Measurements from ENCODE around the gene NPPC. TPM values are rescaled to one million over a fixed set of nuclear protein-coding genes. Genes with fewer than 3 reads are reported as not detected.
"Not testable (repeated sequence)": the region's sequence is repeated elsewhere in the genome, so short reads cannot be mapped to it uniquely, and the experiment has no call there.

The NPPC gene, protein sequence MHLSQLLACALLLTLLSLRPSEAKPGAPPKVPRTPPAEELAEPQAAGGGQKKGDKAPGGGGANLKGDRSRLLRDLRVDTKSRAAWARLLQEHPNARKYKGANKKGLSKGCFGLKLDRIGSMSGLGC
- 0.18 TPM for polyA plus RNA-seq (ENCODE audit: insufficient read length)
- long read RNA-seq, donor 1 = 0 reads
- long read RNA-seq, donor 2, partial matches to known transcripts = 0 of 1 reads
- long read RNA-seq, donor 2, other reads (novel, unspliced or antisense) = 0 of 1 reads
- long read RNA-seq, donor 3 = 0 reads
- long read RNA-seq, donor 4 = 0 reads
- long read RNA-seq, donor 5 = 0 reads
- long read RNA-seq, donor 6, partial matches to known transcripts = 0 of 1 reads
- long read RNA-seq, donor 6, other reads (novel, unspliced or antisense) = 0 of 1 reads
- long read RNA-seq, donor 7, partial matches to known transcripts = 0 of 1 reads
- long read RNA-seq, donor 7, other reads (novel, unspliced or antisense) = 0 of 1 reads
- long read RNA-seq, donor 8 = 0 reads

DNA sequence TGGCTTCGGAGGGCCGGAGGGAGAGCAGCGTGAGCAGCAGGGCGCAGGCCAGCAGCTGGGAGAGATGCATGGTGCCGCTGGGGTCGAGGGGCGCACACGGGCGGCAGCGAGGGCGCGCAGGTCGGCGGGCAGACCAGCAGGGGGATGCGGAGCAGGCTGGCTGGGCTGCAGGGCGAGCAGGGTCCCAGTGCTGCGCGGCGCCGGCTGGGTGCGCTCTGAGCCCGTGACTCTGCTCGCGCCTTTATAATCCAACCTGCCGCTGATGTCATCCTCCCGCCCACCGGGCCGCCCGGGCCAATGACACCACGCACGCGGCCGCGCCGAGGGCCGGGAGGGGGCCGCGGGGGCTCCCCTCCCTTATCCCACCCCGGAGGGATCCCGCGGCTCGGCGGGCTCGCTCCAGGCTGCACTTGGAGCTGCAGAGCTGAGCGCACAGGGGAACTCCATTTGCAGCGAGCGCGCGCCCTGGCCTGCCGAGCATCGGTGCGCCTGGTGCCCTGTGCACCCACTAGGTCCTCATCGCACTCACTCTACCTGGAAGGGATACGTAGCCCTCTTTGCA lies at the start of gene NPPC:
Gene NPPC (minus strand): TSS at position 217 of the 562 bp plus-strand sequence. CDS start 147 bp downstream, at position 70.
- peak; percentile 75 for DNase-seq

DNA sequence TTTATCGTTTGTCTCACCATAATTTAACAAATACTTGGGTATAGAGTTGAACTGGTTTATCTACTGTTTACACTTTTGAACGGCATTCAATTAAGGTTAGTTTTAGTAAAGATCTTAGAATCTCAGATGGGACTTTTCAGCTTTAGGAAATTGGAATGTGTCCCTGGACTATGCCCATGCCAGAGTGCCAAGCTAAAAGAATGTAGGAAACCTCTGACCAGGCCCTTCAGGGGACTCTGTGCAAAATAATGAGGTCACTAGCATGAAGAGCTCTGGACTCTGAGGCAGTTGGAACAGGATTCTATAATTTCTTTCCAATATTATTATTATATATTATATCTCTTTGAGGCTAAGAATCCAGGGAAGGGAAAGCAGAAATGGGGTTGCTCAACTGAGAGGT lies 48.8 kb upstream of the NPPC start:
- DNase-seq = no peak

DNA sequence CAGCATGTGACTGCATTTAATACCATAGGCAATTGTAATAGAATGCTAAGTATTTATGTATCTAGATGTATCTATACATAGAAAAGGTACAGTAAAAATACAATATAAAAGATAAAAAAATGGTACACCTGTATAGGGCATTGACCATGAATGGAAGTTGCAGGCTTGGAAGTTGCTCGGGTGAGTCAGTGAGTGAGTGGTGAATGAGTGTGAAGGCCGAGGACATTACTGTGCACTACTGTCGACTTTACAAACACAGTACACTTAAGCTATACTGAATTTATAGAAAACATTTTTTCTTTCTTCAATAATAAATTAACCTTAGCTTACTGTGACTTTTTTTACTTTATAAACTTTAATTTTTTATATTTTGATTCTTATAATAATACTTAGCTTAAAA lies 44.3 kb upstream of the NPPC start:
- no peak for DNase-seq

DNA sequence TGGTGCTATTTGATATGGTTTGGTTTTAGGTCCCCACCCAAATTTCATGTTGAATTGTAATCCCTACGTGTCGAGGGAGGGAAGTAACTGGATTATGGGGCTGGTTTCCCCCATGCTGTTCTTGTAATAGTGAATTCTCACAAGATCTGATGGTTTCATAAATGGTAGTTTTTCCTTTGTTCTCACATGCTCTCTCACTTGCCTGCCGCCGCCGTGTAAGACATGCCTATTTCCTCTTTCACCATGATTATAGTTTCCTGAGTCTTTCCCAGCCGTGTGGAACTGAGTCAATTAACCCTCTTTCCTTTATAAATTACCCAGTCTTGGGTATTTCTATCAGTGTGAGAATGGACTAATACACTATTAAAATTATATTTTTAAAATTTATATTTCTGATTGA lies 42.6 kb upstream of the NPPC start:
- DNase-seq = no peak

DNA sequence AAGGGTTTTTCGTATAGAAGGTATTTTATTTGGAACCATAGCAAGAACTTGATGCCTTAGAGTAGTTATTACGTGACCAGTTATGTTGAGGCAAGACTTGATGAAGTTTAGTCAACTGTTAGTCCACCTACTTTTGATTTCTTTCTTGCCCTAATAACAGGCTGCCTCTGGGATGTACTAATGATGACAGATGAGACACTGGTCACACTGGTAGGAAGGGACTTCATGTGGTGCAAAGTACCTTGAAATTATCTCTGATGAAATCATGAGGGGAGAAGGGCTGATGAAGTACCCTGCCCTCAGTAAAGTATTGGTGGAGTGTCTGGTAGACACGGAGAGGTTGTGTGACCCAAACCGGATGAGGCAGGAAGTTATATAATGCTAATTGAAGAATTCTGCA lies 40.7 kb upstream of the NPPC start:
- no peak for DNase-seq

DNA sequence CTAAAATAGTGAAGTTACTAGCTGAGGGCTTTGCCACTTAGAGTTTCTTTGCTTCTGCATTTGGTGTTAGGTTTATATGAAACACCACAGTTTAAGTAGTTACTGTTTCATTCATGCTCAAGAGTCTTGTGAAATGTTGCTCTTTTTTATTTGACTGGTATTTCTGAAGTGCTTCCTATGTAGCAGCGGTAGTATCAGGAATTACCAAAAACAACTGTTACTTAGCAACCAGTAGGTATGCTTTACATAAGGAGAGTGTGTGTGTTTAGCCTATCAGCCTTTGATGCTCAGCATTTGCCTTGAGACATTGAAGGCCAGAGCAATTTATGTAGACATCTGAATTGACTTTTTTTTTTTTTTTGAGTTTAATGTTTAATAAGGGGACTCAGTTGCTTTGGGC lies 38.9 kb upstream of the NPPC start:
- no peak for DNase-seq

DNA sequence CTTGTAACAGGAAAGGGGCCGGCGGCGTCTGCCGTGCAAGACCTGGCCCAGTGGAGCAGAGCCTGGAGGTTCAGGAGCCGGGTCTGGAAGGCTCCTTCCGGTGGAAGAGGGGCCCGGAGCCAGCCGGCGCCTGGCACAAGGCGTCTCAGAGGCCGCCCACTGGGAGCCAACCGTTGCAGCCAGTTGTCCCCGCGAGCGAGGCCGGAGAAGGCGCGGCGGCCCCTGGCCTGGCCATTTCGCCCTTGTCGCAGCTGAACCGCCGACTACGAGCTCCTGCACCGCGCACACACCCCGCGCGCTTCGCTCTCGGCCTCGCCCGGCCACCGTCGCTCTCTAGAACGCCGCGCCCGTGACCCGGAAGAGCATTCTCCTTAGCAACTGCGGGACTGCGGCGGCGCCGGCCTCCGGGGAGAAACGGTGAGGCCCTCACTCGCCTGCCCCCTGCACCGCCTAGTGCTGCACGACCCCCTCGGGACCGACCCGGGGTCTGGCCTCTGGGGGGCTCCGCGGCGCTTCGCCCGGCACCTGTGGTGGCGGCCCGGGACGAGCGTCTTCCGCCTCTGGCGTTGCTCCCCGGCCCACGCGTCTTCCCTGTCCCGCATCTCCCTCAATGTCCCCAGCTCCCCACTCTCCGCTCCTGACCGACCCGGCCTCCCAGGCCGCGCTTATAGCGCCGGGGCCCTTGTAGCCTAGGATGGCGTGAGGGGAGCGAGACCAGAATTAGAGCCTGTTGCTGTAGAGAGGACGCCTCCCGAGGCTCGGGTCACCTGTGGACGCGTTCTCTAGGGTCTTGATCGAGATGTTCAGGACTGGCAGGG lies 35.4 kb upstream of the NPPC start, which contains the start of gene DIS3L2:
Gene DIS3L2 (plus strand): TSS at position 365 of the 818 bp plus-strand sequence. CDS start 53,215 bp downstream, outside the sequence.
- peak; percentile 85 for DNase-seq

DNA sequence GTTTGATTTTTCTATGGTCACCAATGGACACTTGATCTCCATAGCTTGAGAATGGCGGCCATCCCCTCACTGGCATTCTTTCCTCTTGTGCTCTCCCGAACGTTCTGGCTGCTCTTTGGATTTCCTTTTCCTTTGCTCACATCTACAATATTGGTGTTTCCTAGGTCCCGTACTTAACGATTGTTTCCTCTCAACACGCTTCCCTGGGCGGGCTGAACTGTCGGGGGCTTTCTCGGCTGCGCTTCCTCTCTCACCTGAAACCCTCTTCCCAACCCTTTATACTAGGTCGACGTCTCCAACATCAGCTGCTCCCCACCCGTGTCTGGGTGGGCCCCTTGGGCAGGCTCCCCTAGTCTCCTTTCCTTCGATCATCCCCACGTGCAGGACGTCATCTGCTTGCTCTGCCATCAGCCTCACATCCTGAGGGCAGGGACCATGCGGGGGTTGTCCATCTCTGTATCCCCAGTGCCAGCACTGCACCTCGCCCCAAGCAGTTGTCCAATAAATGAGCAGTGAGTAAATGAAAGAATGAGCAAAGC lies 34.7 kb upstream of the NPPC start:
- DNase-seq = no peak

DNA sequence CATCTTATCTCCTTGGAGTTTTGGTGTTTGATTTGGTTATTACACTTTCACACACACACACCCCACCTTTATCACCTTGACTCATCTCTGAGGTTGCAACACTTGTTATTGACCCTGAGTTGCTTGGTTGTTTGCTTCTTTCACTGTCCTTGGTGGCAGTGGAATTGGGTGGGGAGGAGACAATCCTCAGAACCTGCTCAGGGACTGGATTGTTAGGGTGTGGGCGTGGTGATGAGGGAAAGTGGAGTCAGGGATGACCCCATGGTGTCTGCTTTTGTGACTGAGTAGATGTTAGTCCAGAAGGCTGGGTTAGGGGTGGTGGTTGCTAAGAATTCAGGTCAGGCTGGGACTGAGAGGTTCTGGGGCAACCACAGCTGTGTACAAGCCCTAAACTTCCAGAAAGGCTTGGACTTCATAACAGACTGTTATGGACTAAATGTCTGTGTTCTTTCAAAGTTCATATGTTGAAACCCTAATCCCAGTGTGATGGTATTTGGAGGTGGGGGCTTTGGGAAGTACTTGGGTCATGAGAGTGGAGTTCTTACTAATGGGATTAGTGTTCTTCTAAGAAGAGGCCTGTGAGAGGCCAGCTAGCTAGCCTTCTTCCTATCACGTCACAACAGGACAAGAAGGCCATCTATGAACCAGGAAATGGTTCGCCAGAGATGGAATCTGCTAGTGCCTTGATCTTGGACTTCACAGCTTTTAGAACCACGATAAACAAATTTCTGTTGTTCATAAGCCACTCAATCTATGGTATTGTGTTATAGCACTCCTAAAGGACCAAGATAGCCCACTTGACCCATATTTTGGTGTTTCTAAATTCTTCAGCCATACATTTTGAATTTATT lies 31.9 kb upstream of the NPPC start:
- DNase-seq = no peak

DNA sequence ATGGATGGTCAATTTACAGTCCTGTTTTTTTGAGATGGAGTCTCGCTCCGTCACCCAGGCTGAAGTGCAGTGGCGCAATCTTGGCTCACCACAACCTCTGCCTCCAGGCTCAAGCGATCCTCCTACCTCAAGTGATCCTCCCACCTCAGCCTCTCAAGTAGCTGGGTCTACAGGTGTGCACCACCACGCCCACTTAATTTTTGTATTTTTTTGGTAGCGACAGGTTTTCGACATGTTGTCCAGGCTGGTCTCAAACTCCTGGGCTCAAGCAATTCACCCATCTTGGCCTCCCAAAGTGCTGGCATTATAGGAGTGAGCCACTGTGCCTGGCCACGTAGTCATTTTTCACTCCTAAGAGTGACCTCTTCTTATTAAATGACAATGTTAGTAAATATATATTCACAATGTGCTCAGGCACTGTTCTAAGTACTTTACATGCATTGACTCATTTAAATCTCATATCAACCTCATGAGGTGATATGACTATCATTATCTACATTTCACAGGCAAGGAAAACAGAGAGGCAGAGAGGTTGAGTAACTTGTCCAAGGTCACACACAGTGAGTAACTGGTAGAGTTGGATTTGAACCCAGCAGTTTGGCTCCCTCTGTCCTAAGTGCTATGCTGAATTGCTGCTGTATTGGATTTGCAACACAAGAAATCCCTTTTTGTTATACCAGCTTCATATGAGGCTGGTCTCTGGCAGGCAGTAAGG lies 29.7 kb upstream of the NPPC start:
- DNase-seq = no peak

DNA sequence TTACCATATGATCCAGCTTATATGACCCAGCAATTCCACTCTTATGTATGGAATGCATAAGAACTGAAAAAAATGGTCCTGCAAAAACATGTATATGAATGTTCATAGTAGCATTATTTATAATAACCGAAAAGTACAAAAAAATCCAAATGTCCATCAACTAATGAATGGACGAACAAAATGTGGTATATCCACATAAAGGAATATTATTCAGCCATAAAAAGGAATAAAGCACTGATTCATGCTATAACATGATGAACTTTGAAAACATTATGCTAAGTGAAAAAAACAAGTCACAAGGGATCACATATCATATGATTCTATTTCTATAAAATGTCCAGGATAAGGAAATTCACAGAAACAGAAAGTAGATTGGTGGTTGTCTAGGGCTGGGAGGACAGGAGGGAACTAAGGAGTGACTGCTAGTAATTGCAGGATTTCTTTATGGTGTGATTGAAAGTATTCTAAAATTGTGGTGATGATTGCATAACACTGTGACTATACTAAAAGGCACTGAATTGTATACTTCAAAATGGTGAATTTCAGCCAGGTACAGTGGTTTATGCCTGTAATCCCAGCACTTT lies 25.3 kb upstream of the NPPC start:
- no peak for DNase-seq

DNA sequence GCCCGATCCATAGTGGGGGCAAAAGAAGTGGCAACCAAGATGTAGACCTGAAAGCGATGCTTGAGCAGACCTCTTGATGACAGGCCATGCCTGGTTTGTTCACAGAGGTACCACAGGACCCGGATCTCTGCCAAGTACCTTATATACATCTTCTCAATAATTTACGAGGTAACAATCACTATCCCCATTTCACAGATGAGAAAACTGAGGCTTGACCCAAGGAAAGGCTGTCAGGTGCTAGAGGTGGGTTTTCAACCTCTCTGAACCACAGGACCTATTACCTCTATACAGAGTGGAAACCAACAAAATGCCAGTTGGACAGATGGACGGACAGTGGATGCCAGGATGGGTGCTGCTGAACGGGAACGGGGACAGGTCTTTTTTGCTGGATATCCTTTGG lies 21.5 kb upstream of the NPPC start:
- DNase-seq = no peak

DNA sequence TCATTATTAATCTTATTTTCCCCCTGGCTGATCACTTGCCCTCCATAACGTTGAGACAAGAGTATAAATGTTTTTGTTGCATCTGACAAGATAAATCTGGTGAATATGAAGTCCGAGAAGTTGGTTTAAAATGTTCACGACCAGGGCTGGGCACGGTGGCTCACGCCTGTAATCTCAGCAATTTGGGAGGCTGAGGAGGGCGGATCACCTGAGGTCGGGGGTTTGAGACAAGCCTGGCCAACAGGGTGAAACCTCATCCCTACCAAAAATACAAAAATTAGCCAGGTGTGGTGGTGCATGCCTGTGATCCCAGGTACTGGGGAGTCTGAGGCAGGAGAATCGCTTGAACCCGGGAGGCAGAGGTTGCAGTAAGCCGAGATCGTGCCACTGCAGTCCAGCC lies 20.9 kb upstream of the NPPC start:
- not testable (repeated sequence) for DNase-seq

DNA sequence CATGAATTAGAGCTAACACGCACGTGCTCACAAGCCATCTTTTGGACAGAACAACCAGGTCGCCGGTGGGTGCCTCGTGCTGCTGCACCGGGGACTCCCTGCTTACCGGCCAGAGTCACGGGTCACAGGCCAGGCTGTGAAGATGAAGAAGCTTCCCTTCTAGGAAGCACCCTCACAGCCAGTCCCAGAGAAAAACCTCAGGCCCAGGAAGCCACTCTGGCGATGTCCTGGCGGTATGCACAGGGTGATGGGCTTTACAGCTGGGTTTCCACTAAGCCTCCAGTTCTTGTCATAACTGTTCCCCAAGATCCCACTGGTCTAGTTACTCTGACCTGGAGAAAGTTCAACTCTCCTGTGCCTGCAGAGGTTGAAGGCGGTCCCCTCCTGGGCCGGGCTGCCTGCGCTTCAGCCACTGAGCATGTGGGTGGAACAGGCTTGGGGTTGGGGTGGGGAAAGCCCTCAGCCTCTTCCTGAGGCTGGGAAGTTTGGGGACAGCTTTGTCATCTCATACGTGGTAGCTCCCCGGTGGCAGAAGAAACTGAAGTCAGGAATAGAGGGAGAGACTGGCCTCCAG lies 20.1 kb upstream of the NPPC start:
- DNase-seq = no peak

DNA sequence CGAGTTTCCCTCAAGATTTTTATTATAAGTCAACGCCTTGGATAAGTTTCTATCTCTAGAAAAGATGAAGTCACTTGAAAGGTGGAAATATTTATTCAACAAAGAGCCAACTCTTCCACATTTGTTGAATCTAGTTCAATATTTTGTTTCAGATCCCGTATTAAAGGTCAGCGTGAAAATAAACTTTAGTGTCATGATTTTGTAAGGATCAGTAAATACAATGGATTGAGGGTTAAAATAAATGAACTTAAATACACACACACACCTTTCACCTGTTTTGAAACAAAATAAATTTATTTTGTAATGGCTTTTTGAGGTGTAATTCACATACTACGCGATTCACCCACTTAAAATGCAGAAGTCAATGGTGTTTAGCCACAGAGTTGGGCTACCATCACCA lies 16.0 kb upstream of the NPPC start:
- no peak for DNase-seq

DNA sequence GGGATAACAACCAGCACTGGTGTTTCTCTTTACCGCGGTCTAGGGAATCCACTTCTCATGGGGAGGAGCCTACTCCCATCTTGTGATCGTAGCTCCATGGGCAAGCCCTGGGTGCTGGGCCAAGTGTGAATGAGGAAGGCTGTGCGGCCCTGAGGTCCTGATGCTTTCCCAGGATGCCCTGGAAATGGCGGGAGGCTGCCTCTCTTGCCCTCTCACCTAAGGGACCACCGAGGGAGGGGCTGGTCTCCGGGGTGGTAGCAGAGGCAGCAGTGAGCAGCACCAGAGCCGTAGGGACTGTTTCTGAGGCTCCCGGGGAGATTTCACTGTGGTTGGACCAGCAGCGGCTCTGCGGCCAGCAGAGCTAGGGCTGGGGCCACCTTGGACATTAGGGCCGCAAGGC lies 15.5 kb upstream of the NPPC start:
- no peak for DNase-seq

DNA sequence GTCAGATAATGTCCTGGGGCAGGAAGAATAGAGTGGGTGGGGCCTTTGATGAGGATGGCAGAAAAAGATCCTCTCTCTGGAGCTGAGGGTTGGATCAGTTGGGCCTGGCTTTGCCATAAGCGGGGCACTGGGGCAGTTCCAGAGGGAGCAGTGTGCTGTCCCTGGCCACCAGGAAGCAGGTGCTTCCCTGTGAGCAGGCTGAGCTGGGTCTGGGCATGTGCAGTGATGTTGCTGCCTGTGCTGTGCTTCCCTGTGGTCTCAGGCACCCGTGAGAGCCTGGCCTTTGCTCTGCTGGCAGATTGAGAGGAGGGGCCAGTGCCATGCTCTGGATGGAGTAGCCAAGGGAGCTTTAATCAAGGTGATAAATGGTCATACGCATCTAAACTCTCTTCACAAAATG lies 14.6 kb upstream of the NPPC start:
- no peak for DNase-seq

DNA sequence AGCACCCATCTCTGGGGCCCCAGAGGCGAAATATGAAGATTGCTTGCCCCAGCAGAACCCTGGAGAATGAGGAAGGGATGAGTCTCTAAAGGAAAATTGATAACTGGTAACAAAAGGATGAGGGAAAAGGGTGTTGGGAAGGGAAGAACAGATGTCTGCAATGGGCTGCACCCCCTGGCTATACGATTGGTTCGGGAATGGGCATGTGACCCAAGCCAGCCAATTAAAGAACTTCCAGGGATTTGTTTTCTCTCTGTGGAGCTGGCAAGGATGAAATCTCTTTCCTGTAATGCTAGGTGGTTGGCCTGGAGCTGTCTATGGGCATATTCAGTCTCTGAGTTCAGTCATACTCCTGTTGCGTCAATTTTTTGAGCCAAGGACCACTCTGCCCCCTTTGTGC lies 12.8 kb upstream of the NPPC start:
- DNase-seq = no peak

DNA sequence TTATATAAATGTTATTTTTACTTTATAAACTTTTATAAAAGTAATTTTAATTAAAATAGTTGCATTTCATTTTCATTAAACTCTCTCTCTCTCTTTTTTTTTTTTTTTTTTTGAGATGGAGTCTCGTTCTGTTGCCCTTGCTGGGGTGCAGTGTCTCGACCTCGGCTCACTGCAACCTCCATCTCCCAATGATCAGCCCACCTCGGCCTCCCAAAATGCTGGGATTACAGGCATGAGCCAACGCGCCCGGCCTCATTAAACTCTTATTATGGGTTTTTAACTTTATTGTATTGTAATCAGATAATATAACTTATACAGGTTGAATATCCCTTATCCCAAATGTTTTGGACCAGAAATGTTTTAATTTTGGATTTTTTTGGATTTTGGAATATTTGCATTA lies 10.9 kb upstream of the NPPC start:
- no peak for DNase-seq

DNA sequence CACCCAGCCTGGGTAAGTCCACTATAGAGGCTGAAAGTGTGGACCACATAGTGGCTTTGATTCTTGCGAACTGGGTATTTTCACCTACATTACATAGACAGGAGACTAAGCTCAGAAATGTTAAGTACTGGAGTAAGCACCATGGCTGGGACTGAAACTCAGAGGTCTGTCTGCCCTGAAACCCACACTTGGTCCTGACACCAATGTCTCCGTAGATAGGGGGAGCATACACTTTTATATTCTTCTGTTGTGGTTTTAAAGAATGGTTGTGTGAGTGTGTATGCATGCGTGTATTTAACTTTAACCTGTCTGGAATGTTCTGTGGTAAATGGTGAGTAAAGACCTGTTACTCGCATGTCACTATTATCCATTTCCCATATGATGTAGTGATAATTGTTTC lies 10.3 kb upstream of the NPPC start:
- DNase-seq = no peak

Data from left kidney (tissue), 8 donors.